HepG2 (cell line): Measurements from ENCODE around the gene OR13J1. TPM values are rescaled to one million over a fixed set of nuclear protein-coding genes. Genes with fewer than 3 reads are reported as not detected.

Experiments used
- ARNTL ChIP-seq: sonication (generic); formaldehyde crosslinking; IDR thresholded peaks from 2 replicates; pipeline ENCODE4 v1.4.0; 2020; ENCODE audit warnings: mild to moderate bottlenecking, missing genetic modification reagents
- BORCS8-MEF2B ChIP-seq: sonication (generic); formaldehyde crosslinking; IDR thresholded peaks from 2 replicates; pipeline ENCODE4 v1.8.0; 2022; ENCODE audit warnings: mild to moderate bottlenecking, missing genetic modification reagents
- FOXC1 ChIP-seq: sonication (generic); formaldehyde crosslinking; IDR thresholded peaks from 2 replicates; pipeline ENCODE4 v1.8.0; 2022; ENCODE audit warnings: mild to moderate bottlenecking, missing genetic modification reagents, borderline replicate concordance
- MIXL1 ChIP-seq: IDR thresholded peaks from 2 replicates; pipeline ENCODE4 v1.6.1; 2016
- NR2F6 ChIP-seq, 2 experiments: IDR thresholded peaks; 2 replicates each; pipeline ENCODE4 v1.6.1; 2016; ENCODE audit warnings: antibody characterized with exemption in 1 of 2, mild to moderate bottlenecking in 1 of 2
- SAP130 ChIP-seq: IDR thresholded peaks from 2 replicates; pipeline ENCODE4 v1.6.1; 2016; ENCODE audit warnings: low read depth
- SOX6 ChIP-seq, 2 experiments: fragments of 450-650 bp in 1 of 2; sonication (generic) in 1 of 2; formaldehyde crosslinking in 1 of 2; IDR thresholded peaks; 2 replicates each; pipeline versions ENCODE4 v1.4.0 to v1.6.1; 2017 to 2020; ENCODE audit warnings: antibody characterized with exemption in 1 of 2, mild to moderate bottlenecking in 1 of 2, missing genetic modification reagents in 1 of 2
- ZNF232 ChIP-seq: sonication (generic); formaldehyde crosslinking; IDR thresholded peaks from 2 replicates; pipeline ENCODE4 v1.4.0; 2020; ENCODE audit warnings: missing genetic modification reagents, borderline replicate concordance
- ZNF589 ChIP-seq: sonication (generic); formaldehyde crosslinking; conservative IDR thresholded peaks from 2 replicates; pipeline ENCODE4 v1.8.0; 2022; ENCODE audit warnings: mild to moderate bottlenecking, moderate library complexity, missing genetic modification reagents
- ZNF672 ChIP-seq: sonication (generic); formaldehyde crosslinking; IDR thresholded peaks from 2 replicates; pipeline ENCODE4 v1.8.1; 2022; ENCODE audit warnings: missing genetic modification reagents
- polyA plus RNA-seq, 8 experiments: library from polyadenylated mRNA; depleted of rRNA in 3 of 8; stranded (reverse) in 7 of 8; unstranded in 1 of 8; fragments of >200 nt; fragmentation: Illumina TruSeq in 4 of 8; extraction: Trizol in 4 of 8; gene quantifications; 2 replicates each; pipeline versions ENCODE4 v1.2.1 to v1.2.3, GENCODE V29; 2011 to 2016; ENCODE audit warnings: low read depth in 4 of 8, missing spikeins in 1 of 8, mixed read lengths in 1 of 8; ENCODE audit not compliant: insufficient read depth in 1 of 8
- total RNA-seq, 5 experiments: library from RNA; depleted of rRNA; stranded (reverse); fragments of >200 nt; fragmentation: Illumina TruSeq; extraction: Trizol; gene quantifications; 2 replicates each; pipeline ENCODE4 v1.2.3, GENCODE V29; 2016; ENCODE audit warnings: low read depth in 1 of 5
- TF ChIP-seq, protein P1 (sequence below): sonication (generic); formaldehyde crosslinking; IDR thresholded peaks from 2 replicates; pipeline ENCODE4 v1.4.0; 2020; ENCODE audit warnings: missing genetic modification reagents
- TF ChIP-seq, protein P2 (sequence below): sonication (generic); formaldehyde crosslinking; IDR thresholded peaks from 2 replicates; pipeline ENCODE4 v1.4.0; 2020; ENCODE audit warnings: missing genetic modification reagents
- TF ChIP-seq, protein P3 (sequence below), 2 experiments: sonication (generic) in 1 of 2; formaldehyde crosslinking in 1 of 2; IDR thresholded peaks; 2 replicates each; pipeline versions ENCODE4 v1.4.0 to v1.6.1; 2016 to 2020; ENCODE audit warnings: borderline replicate concordance in 1 of 2, low read depth in 1 of 2, mild to moderate bottlenecking in 1 of 2, missing genetic modification reagents in 1 of 2
- TF ChIP-seq, protein P4 (sequence below): IDR thresholded peaks from 2 replicates; pipeline ENCODE4 v1.6.1; 2012; ENCODE audit warnings: inconsistent platforms

Gene OR13J1
- total and polyA plus RNA-seq, 2 of the 13 experiments (the other 11 are each of a cell fraction or from before 2014, with no cell fraction given) = not detected

DNA sequence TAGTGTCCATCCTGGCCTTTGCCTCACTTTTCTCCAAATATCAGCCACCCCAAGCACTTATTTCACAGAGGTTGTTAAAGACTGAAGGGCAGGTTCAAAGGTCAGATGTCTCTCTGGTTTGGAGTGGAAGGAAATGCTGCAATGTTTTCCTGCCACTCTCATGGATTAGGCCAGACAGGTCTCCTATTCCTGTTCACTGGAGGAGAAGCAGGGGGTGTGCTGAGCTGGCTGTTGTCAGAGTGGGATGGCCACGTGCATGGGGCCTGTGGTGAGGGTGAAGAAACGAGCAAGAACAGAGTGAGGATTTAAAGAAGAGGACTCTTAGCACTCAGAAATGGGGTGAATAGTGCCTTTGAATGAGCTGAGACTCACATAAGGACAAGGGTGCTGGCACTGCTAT is 34.4 kb downstream of the OR13J1 start (continued):
- peak; percentile 57 for TF ChIP-seq NR2F6 (IDR thresholded peaks at IDR 0.05)
- TF ChIP-seq NR2F6 (CRISPR knock-in tag; IDR thresholded peaks at IDR 0.05) = peak; percentile 52
- TF ChIP-seq FOXC1 (CRISPR knock-in tag) = no peak
- no peak for TF ChIP-seq BORCS8-MEF2B (CRISPR knock-in tag)
- TF ChIP-seq SOX6 (IDR thresholded peaks at IDR 0.05) = no peak
- TF ChIP-seq SOX6 (CRISPR knock-in tag; IDR thresholded peaks at IDR 0.05) = peak; percentile 16; the same call in 1 of the 2 replicates
- TF ChIP-seq MIXL1 (CRISPR knock-in tag) = no peak
- TF ChIP-seq, protein P1, sequence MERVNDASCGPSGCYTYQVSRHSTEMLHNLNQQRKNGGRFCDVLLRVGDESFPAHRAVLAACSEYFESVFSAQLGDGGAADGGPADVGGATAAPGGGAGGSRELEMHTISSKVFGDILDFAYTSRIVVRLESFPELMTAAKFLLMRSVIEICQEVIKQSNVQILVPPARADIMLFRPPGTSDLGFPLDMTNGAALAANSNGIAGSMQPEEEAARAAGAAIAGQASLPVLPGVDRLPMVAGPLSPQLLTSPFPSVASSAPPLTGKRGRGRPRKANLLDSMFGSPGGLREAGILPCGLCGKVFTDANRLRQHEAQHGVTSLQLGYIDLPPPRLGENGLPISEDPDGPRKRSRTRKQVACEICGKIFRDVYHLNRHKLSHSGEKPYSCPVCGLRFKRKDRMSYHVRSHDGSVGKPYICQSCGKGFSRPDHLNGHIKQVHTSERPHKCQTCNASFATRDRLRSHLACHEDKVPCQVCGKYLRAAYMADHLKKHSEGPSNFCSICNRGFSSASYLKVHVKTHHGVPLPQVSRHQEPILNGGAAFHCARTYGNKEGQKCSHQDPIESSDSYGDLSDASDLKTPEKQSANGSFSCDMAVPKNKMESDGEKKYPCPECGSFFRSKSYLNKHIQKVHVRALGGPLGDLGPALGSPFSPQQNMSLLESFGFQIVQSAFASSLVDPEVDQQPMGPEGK = no peak
- TF ChIP-seq, protein P2, sequence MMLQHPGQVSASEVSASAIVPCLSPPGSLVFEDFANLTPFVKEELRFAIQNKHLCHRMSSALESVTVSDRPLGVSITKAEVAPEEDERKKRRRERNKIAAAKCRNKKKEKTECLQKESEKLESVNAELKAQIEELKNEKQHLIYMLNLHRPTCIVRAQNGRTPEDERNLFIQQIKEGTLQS = no peak
- TF ChIP-seq ZNF672 (CRISPR knock-in tag) = no peak
- TF ChIP-seq ZNF232 (CRISPR knock-in tag) = no peak
- TF ChIP-seq SAP130 = peak; percentile 52; the same call in 1 of the 2 replicates
- 0 out of 2 replicates have a peak, but pooled peaks have one; percentile 55 for TF ChIP-seq ARNTL (CRISPR knock-in tag)
- TF ChIP-seq, protein P3, sequence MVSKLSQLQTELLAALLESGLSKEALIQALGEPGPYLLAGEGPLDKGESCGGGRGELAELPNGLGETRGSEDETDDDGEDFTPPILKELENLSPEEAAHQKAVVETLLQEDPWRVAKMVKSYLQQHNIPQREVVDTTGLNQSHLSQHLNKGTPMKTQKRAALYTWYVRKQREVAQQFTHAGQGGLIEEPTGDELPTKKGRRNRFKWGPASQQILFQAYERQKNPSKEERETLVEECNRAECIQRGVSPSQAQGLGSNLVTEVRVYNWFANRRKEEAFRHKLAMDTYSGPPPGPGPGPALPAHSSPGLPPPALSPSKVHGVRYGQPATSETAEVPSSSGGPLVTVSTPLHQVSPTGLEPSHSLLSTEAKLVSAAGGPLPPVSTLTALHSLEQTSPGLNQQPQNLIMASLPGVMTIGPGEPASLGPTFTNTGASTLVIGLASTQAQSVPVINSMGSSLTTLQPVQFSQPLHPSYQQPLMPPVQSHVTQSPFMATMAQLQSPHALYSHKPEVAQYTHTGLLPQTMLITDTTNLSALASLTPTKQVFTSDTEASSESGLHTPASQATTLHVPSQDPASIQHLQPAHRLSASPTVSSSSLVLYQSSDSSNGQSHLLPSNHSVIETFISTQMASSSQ (IDR thresholded peaks at IDR 0.05; ENCODE audit: low read depth) = no peak
- TF ChIP-seq, protein P3 (CRISPR knock-in tag; IDR thresholded peaks at IDR 0.05; ENCODE audit: borderline replicate concordance) = 0 out of 2 replicates have a peak, but pooled peaks have one; percentile 8
- no peak for TF ChIP-seq ZNF589 (CRISPR knock-in tag)
- TF ChIP-seq, protein P4, sequence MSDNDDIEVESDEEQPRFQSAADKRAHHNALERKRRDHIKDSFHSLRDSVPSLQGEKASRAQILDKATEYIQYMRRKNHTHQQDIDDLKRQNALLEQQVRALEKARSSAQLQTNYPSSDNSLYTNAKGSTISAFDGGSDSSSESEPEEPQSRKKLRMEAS = peak; percentile 82
